ENCODE data around the gene CD99L2.
"Not testable (repeated sequence)": the region's sequence is repeated elsewhere in the genome, so short reads cannot be mapped to it uniquely, and the experiment has no call there.

CD99L2 gene

DNA sequence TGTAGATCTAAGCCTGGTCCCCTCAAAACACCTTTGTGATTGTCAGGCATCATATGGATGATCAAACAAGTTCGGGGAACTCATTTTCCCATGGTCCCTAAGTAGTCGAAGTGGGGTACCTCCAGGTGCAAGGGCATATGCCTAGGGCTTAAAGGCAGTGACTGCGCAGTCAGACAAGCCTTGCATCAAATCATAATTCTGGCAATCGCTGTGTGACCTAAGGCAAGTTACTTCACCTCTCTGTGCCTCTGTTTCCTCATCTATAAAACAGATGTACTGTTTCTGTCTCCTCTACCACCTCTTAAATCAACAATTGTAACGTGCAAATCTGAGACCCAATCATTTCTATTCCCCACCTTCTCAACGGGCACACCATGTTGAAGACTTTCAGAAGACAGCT is 1.8 kb downstream of the CD99L2 start:
- DNase-seq (ENCODE audit: low spot score), result no peak

DNA sequence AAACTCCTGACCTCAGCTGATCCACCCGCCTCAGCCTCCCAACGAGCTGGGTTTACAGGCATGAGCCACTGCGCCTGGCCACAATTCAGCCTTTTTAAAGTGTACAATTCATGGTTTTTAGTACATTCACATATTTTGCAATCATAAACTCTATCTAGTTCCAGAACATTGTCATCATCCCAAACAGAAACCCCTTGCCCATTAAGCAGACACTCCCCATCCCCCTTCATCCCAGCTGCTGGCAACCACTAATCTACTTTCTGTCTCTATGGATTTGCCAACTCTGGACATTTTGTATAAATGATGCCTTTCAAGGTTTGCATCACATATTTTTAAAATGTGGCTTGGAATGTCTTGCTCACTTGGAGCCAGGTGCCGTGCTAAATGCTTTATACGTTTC is 4.5 kb downstream of the CD99L2 start:
- DNase-seq (ENCODE audit: low spot score), result no peak

DNA sequence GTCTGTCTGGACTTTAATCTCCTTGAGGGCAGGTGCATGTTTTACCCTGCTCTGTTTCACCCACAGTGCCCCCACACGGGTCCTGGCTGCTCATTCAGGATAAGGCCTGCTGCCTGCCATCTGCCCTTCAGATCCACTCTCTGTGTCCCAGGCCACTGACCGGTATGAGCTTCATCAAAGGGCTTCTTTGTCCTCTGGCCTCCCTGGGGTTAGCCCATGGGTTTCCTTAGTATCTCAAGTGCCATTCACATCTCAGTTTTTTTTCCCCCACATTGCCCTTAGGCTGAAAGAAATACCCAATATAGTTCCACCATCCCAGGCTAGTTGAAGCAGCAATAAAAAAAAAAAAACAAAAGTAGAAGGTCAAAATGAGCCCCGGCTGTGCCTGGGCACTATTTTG is 9.3 kb downstream of the CD99L2 start:
- DNase-seq (ENCODE audit: low spot score), result no peak

GRCh38 chrX:150887906-150888465 is 10.5 kb downstream of the CD99L2 start:
- no peak for DNase-seq (ENCODE audit: low spot score)

GRCh38 chrX:150887268-150887667 is 11.2 kb downstream of the CD99L2 start:
- DNase-seq (ENCODE audit: low spot score), result not testable (repeated sequence)

DNA sequence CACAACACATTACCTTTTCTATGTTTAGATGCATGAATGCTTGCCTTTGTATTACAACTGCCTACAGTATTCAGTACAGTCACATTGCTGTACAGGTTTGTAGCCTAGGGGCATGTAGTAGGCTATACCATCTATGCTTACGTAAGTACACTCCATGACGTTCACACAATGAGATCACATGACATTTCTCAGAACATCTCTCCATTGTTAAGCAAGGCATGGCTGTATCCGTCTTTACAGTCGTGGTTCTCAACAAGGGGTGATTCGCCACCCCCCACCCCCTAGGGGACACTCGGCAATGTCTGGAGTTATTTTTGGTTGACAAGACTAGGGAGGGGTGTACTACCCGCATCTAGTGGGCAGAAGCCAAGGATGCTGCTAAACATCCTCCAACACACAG is 12.1 kb downstream of the CD99L2 start:
- DNase-seq (ENCODE audit: low spot score), result no peak

GRCh38 chrX:150880808-150881165 is 17.7 kb downstream of the CD99L2 start:
- DNase-seq (ENCODE audit: low spot score), result no peak

GRCh38 chrX:150879855-150880807 is 18.3 kb downstream of the CD99L2 start:
- DNase-seq (ENCODE audit: low spot score), result no peak

GRCh38 chrX:150875621-150876020 is 22.8 kb downstream of the CD99L2 start:
- not testable (repeated sequence) for DNase-seq (ENCODE audit: low spot score)

DNA sequence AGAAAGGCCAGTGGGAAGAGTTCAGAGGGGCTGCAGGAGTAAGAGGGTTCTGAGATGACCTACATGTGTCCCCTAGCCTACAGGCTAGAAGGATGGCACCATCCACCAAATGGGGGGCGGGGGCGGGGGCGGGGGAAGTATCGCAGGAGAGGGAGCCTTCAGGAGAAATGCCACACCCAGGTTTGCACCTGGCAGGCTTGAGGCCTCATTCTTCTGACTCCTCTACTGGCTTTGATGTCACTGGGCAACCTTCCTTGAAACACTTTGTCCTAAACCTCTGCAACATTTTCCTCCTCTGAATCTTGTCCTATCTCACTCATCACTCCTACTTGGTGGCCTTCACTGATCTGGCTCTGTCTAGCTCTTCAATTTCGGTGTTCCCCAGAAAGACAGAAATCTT is 24.0 kb downstream of the CD99L2 start:
- DNase-seq (ENCODE audit: low spot score), result no peak

DNA sequence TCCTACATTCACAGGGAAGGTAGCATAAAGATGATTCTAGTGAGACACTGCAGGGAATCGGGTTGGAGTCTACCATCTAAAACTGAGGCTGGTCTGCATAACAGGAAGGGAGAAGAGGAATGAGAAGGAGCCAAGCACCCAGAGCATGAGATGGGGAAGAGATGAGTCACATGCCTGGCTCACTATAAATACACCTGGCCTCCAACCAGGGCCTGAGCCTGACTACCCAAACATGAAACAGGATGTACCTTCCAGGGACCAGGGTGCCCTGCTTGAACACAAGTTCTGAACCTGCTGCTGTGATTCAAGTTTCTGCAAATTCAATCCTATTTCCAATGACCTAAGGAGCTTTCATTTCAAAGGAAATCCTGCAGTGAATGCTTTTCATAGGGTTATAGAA is 24.9 kb downstream of the CD99L2 start:
- no peak for DNase-seq (ENCODE audit: low spot score)

DNA sequence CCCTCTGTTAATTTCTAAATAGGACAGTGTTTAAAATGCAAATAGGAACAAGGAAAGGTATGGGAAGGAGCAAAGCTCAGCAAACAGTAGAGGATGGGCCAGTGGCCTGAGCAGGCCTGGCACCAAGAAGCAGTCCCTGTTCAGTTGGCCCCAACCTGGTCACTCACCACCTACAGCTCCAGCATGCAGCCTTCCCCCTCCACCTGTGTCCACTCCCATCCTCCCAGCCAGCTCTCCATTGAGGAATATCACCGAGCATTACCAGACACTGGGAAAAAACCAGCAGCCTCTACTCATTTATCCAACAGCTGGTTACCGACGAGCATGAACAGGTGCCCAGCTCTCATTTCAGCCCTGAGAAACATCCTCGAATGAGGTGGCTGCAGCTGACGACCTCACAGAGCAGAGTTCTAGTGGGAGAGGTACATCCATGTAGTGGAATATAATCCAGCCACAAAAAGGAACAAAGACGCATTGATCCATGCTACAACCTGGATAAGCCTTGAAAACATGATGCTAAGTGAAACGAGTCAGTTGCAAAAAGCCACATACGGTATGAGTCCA is 25.6 kb downstream of the CD99L2 start:
- DNase-seq (ENCODE audit: low spot score), result no peak

DNA sequence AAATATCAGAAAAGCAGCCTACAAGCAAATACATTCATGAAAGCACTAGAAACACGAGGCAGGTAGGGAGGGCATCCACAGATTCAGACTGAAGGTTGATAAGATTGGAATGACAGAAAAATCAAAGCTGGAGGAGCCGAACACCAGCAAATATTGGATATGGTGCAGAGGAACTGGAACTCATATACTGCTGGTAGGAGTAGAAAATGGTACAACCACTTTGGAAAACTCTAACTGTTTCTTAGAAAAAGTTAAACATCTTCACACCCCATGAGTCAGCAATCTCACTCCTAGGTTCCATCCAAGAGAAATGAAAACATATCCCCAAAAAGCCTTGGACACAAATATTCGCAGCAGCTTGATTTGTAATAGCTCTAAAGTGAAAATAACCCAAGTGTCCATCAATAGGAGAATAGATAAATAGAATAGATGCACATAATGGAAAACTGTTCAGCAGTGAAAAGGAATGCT is 27.1 kb downstream of the CD99L2 start:
- no peak for DNase-seq (ENCODE audit: low spot score)

DNA sequence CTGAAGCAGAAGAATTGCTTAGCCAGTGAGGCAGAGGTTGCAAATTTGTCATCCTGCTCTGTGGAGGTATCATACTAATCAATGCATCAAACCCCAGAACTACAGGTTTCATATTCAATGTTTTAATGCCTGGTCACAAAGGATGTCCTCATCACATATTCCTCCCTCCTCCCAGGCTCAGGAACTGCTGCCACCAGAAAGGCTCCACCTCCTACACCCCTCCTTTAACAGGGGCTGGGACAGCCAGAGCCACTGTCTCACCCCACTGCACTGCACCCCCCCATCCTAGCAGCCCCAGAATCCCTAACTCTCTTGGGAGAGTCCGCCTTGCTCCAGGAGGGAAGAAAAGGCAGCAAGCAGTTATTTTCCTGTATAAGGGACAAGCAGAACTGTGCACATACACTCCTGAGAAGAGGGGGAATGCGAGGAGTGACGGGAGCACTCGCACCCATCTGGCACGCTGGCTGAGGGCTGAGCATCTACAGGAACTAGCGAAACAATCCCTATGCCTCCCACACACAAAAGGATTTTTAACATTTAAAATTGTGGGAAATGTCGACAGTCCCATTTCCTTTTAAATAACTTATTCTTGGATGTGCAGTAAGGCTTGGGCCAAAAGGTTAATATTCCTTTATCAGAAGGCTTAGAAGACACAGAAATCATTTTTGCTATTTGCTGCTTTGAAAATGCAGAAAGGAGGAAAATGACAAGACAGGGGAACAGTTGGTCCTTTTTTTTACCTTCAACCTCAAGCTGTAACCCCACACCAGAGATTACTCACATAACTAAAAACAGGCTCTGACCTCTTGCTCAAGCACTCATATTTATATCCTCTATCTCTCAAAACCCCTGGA is 27.8 kb downstream of the CD99L2 start:
- no peak for DNase-seq (ENCODE audit: low spot score)

- DNase-seq (ENCODE audit: low spot score), result no peak
Observed at GRCh38 chrX:150870029-150870428, 28.4 kb downstream of the CD99L2 start.

DNA sequence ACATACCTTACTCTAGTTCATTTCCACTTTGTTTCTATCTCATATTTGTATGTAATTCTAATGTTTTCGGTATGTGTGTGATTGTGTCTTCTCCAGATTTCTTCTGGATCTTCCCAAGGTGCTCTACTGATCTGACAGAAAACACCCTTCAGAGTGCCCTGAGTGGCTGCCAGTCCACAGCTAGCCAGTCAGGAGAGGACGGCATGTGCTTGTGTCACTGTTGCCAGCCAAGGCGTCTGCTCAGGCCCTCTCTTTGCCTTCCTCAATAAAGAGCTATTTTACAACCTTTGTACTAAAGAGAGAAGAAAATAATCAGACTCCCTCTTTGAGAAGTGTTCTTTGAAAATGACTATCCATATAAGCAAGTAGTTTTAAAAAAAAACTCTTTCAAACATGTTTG is 29.0 kb downstream of the CD99L2 start:
- peak; percentile 19 for DNase-seq (ENCODE audit: low spot score)

DNA sequence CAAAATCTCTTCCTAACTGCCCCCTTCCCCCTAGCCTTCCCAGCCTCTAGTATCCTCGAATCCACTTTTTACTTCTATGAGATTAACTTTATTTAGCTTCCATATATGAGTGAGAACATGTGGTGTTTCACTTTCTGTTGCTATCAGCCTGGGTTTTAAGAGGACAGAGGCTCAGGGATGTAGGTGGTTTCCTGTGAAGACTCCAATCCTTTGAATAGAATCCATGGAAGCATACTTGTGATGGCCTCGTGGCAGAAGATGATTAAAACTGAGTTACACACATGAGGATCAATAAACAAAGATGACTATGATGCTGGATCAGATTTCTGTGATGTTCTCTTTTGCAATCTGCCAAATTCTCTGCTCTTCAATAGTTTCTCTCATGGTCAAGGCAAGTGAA is 29.8 kb downstream of the CD99L2 start:
- DNase-seq (ENCODE audit: low spot score), result no peak

DNA sequence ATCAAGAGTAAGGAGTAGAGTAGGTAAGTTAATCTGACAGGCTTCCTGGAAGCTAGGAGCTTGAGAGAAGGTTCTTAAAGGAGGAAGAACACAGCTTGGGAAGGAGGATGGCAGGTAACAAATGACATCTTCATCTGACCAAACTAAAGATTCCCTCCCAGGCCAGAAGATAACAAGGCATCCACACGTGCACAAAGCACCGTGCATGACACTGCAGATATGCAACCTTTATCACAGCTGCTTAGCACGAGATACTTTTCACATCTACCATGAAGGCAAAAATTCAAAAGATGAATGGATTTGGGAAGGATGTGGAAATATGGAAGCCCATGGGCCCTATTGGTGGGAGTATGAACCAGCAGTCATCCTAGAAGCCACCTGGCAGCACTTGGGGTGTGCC is 34.3 kb downstream of the CD99L2 start:
- DNase-seq (ENCODE audit: low spot score), result no peak

- DNase-seq (ENCODE audit: low spot score), result no peak
Observed at GRCh38 chrX:150863191-150863590, 35.3 kb downstream of the CD99L2 start.

GRCh38 chrX:150857453-150857852 is 41.0 kb downstream of the CD99L2 start:
- DNase-seq (ENCODE audit: low spot score), result no peak

DNA sequence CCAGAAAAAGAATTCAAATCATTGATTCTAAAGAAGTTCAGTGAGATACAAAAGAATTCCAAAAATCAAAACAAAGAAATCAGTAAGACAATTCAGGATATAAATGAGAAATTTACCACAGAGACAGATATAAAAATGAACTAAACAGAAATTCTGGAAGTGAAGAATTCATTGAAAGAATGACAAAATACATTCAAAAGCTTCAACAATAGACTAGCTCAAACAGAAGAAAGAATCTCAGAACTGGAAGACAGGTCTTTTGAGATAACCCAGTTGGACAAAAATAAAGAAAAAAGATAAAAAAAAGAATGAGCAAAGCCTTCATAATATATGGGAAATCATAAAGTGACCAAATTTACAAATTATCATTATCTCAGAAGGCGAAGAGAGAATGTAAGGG is 41.7 kb downstream of the CD99L2 start:
- no peak for DNase-seq (ENCODE audit: low spot score)

GRCh38 chrX:150856101-150856500 is 42.4 kb downstream of the CD99L2 start:
- no peak for DNase-seq (ENCODE audit: low spot score)
